ENCODE measurements around the gene KIF2C. TPM values are rescaled to one million over a fixed set of nuclear protein-coding genes. Genes with fewer than 3 reads are reported as not detected.
A peak's percentile ranks its signal among the peaks of the same experiment; 100 is the strongest.
"Not testable (repeated sequence)": the region's sequence is repeated elsewhere in the genome, so short reads cannot be mapped to it uniquely, and the experiment has no call there.

Gene KIF2C
- total and polyA plus RNA-seq, 4 donors, result 7.9 to 13.5 (median 11.5) TPM

DNA sequence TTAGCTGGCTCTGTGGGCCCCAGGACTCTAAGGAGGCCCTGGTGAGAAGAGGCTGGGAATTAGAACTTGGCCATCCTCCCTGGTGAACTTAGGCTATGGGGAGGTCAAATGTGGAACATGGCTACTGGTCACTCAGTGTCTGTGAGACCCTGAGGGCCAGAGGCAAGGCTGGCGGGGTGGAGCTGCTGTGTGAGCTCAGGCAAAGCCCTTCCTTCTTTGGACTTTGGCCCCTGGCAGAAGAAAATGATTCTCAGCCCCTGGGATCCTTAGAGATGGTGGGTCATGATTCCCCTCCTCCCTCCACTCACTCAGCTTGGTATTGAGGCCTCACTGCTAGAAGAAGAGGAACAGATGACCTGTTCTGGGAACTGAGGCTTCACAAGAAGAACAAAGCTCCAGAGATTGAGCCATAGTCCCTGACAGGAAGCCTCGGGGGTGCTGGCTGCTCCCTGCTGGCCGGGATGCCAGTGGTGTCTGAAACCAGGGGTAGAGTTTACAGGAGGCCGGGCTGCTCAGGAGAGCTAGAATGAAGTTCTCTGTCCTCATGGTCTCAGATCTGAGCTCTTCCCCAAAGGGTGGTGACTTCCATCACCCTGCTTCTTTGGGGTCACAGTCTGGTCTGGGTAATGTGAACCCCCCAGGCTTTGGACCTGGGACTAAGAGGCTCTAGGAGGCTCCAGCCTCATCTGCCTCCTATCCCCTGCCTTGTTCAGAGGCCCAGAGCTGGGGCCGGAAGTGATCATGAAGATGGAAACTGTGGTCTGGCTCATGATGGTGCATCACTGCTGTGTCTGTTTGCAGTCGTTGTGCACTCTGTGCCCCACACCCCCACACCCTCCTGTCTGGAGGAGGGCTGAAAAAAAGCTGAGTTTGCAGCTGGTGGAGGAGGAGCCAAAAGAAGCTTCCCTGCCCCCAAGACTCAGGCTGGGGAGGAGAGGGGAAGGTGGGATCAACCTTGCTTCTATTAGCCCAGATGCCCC is 69.6 kb downstream of the KIF2C start:
- peaks cover 75% of the 10 kb centered on the region for H3K4me1 ChIP-seq (ENCODE audit: control insufficient read depth, insufficient read depth, low read length)
- peaks cover 35% of the 10 kb centered on the region for H3K36me3 ChIP-seq (ENCODE audit: control insufficient read depth, insufficient read depth, low read length)
- no peak for DNase-seq (ENCODE audit: low read depth in 4 of 6, low spot score in 6 of 6)
- H3K27ac ChIP-seq (ENCODE audit: low read depth, low read length), result peak overlapping the region; percentile 99
- 49% methylated on average over 4 of the region's 6 CpGs for WGBS (ENCODE audit: insufficient coverage)
- H3K9me3 ChIP-seq (ENCODE audit: control insufficient read depth, insufficient read depth, low read length), result no peaks in the 10 kb centered on the region
- peak overlapping the region; percentile 31 for H3K4me3 ChIP-seq (ENCODE audit: low read depth, low read length)
- no peaks in the 10 kb centered on the region for H3K27me3 ChIP-seq (ENCODE audit: control insufficient read depth, insufficient read depth, low read length)

- Histone ChIP-seq H3K36me3 (ENCODE audit: control insufficient read depth, insufficient read depth, low read length) (peaks cover 25% of the 10 kb centered on the region), H3K27me3 (ENCODE audit: control insufficient read depth, insufficient read depth, low read length) (no peaks in the 10 kb centered on the region), H3K4me3 (ENCODE audit: low read depth, low read length) (no peak overlapping the region), H3K9me3 (ENCODE audit: control insufficient read depth, insufficient read depth, low read length) (no peaks in the 10 kb centered on the region), H3K4me1 (ENCODE audit: control insufficient read depth, insufficient read depth, low read length) (peaks cover 80% of the 10 kb centered on the region), H3K27ac (ENCODE audit: low read depth, low read length) (peak overlapping the region; percentile 99)
- peak in 2 of 6 donors; percentile 46 to 63 for DNase-seq (ENCODE audit: low read depth in 4 of 6, low spot score in 6 of 6)
- WGBS (ENCODE audit: insufficient coverage), result 32% methylated on average over 7 of the region's 12 CpGs
These were observed 70.6 kb downstream of the KIF2C start for GRCh38 chr1:44810101-44810761.

DNA sequence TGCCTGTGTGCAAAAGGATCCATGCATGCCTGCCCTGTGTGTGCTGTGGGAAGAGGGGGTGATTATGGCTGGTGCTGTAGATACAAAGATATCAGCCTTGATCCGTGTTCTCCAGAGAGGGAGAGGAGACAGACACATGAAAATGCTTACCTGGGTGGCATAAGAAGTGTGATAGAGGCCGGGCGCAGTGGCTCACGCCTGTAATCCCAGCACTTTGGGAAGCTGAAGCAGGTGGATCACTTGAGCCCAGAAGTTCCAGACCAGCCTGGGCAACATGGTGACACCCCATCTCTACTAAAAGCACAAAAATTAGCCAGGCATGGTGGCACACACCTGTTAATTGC is 71.1 kb downstream of the KIF2C start:
- not testable (repeated sequence) for H3K4me3 ChIP-seq (ENCODE audit: low read depth, low read length); H3K9me3 ChIP-seq (ENCODE audit: control insufficient read depth, insufficient read depth, low read length); DNase-seq (ENCODE audit: low read depth in 4 of 6, low spot score in 6 of 6); H3K27me3 ChIP-seq (ENCODE audit: control insufficient read depth, insufficient read depth, low read length)
- Histone ChIP-seq H3K27ac (ENCODE audit: low read depth, low read length) (peak overlapping the region; percentile 99), H3K36me3 (ENCODE audit: control insufficient read depth, insufficient read depth, low read length) (peaks cover 20% of the 10 kb centered on the region), H3K4me1 (ENCODE audit: control insufficient read depth, insufficient read depth, low read length) (peaks cover 80% of the 10 kb centered on the region)
- 86% methylated on average over 3 of the region's 4 CpGs for whole genome bisulfite sequencing (ENCODE audit: insufficient coverage)

DNA sequence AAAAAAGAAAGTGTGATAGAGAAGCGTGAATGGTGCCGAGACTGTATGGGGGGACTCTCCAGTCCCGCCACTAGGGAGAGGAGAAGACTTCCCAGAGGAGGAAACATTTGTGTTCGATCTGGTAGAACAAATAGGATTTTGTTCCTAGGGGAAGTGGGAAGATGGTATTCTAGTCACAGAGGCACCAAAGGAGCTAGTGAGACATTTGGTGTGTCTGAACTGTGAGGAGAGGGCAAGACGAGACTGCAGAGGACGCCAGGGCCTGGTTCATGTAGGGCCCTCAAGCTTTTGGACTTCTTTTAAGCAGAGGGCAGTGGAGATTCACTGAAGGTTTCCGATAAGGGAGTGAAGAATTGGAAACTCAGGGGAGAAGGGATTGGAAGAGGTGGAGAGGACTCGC is 71.6 kb downstream of the KIF2C start:
- no peak overlapping the region for H3K4me3 ChIP-seq (ENCODE audit: low read depth, low read length)
- H3K4me1 ChIP-seq (ENCODE audit: control insufficient read depth, insufficient read depth, low read length), result peaks cover 80% of the 10 kb centered on the region
- no peak overlapping the region for H3K27ac ChIP-seq (ENCODE audit: low read depth, low read length)
- H3K36me3 ChIP-seq (ENCODE audit: control insufficient read depth, insufficient read depth, low read length), result peaks cover 14% of the 10 kb centered on the region
- H3K9me3 ChIP-seq (ENCODE audit: control insufficient read depth, insufficient read depth, low read length), result no peaks in the 10 kb centered on the region
- DNase-seq (ENCODE audit: low read depth in 4 of 6, low spot score in 6 of 6), result no peak
- WGBS (ENCODE audit: insufficient coverage), result 62% methylated on average over 8 of the region's 8 CpGs
- H3K27me3 ChIP-seq (ENCODE audit: control insufficient read depth, insufficient read depth, low read length), result no peaks in the 10 kb centered on the region

DNA sequence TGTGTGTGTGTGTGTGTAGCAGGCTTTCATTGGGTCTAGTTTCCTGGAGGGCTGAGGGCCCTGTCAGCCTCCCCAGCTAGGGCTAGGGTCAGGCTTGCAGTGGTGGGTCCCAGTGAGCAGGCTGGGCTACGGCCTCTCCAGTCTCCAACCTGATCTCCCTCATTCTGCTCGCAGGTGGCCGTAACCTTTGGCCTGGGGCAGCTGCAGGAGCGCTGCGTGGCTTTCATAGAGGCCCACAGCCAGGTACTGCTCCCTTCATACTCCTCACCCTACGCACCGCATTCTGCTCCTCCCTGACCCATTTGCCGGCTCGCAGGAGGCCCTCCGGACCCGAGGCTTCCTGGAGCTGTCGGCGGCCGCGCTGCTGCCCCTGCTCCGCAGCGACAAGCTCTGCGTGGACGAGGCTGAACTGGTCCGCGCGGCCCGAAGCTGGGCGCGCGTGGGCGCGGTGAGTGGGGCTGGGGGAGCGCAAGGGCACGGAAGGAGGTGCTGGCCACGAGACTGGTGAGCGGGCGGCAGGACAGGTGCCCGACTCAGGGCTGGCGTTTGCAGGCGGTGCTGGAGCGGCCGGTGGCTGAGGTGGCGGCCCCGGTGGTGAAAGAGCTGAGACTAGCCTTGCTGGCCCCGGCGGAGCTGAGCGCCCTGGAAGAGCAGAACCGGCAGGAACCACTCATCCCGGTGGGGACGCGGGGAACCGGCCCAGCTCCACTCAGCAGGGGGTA is 73.3 kb downstream of the KIF2C start:
- peak in 1 of 6 donors; percentile 25 for DNase-seq (ENCODE audit: low read depth in 4 of 6, low spot score in 6 of 6)
- Histone ChIP-seq H3K4me3 (ENCODE audit: low read depth, low read length) (peak overlapping the region; percentile 71), H3K4me1 (ENCODE audit: control insufficient read depth, insufficient read depth, low read length) (peaks cover 63% of the 10 kb centered on the region), H3K36me3 (ENCODE audit: control insufficient read depth, insufficient read depth, low read length) (peaks cover 3% of the 10 kb centered on the region), H3K27me3 (ENCODE audit: control insufficient read depth, insufficient read depth, low read length) (no peaks in the 10 kb centered on the region), H3K27ac (ENCODE audit: low read depth, low read length) (peak overlapping the region; percentile 85), H3K9me3 (ENCODE audit: control insufficient read depth, insufficient read depth, low read length) (no peaks in the 10 kb centered on the region)
- 14% methylated on average over 48 of the region's 48 CpGs for WGBS (ENCODE audit: insufficient coverage)

DNA sequence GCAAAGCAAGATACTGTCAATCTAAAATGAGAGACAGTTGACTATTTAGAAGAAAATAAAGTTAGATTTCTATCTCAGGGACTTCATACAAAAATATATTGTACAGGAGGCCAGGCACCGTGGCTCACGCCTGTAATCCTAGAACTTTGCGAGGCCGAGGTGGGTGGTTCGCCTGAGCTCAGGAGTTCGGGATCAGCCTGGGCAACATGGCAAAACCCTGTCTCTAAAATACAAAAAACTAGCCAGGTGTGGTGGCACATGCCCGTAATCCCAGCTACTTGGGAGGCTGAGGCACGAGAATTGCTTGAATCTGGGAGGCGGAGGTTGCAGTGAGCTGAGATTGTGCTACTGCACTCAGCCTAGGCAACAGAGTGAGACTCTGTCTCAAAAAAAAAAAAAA is 76.3 kb downstream of the KIF2C start:
- not testable (repeated sequence) for H3K9me3 ChIP-seq (ENCODE audit: control insufficient read depth, insufficient read depth, low read length); DNase-seq (ENCODE audit: low read depth in 4 of 6, low spot score in 6 of 6); H3K27me3 ChIP-seq (ENCODE audit: control insufficient read depth, insufficient read depth, low read length); H3K4me3 ChIP-seq (ENCODE audit: low read depth, low read length); H3K36me3 ChIP-seq (ENCODE audit: control insufficient read depth, insufficient read depth, low read length); H3K27ac ChIP-seq (ENCODE audit: low read depth, low read length)
- peaks cover 43% of the 10 kb centered on the region for H3K4me1 ChIP-seq (ENCODE audit: control insufficient read depth, insufficient read depth, low read length)
- 97% methylated on average over 7 of the region's 9 CpGs for WGBS (ENCODE audit: insufficient coverage)

- 94% methylated on average over 1 of the region's 2 CpGs for WGBS (ENCODE audit: insufficient coverage)
- Histone ChIP-seq H3K4me3 (ENCODE audit: low read depth, low read length) (no peak overlapping the region), H3K4me1 (ENCODE audit: control insufficient read depth, insufficient read depth, low read length) (peaks cover 32% of the 10 kb centered on the region), H3K36me3 (ENCODE audit: control insufficient read depth, insufficient read depth, low read length) (peaks cover 12% of the 10 kb centered on the region), H3K27me3 (ENCODE audit: control insufficient read depth, insufficient read depth, low read length) (peaks cover 3% of the 10 kb centered on the region), H3K27ac (ENCODE audit: low read depth, low read length) (no peak overlapping the region), H3K9me3 (ENCODE audit: control insufficient read depth, insufficient read depth, low read length) (no peaks in the 10 kb centered on the region)
- DNase-seq (ENCODE audit: low read depth in 4 of 6, low spot score in 6 of 6), result no peak
These were observed 77.7 kb downstream of the KIF2C start for GRCh38 chr1:44817307-44817706.

Small RNAs within 50 kb of the gene (small RNA-seq; reads per million reads assigned to genes)
- 45.4 reads per million, percentile 97 among the genes with 10 or more reads in this experiment for gene RNU5D-1 (ENCODE audit: low replicate concordance)
- 9.7 reads per million, percentile 96 among the genes with 10 or more reads in this experiment for gene RNU5F-1 (ENCODE audit: low replicate concordance)
- gene SNORD38A (ENCODE audit: low replicate concordance), result 116 reads per million, percentile 98 among the genes with 10 or more reads in this experiment
- gene SNORD38B (ENCODE audit: low replicate concordance), result not detected
- 2,093 reads per million, percentile 100 among the genes with 10 or more reads in this experiment for gene SNORD46 (ENCODE audit: low replicate concordance)
- not detected for gene SNORD55 (ENCODE audit: low replicate concordance)

Other genes starting within 250 kb of the KIF2C start
- gene TMEM53, start 65.4 kb upstream of the KIF2C start, total RNA-seq, result 1 to 10 TPM; 3.0 to 9.6 TPM
- 10 to 100 TPM; 14.2 to 14.8 TPM for gene TMEM53, start 65.4 kb upstream of the KIF2C start, polyA plus RNA-seq (ENCODE audit: insufficient read length in 2 of 2)
- 10 to 100 TPM in 1 of 2 donors, 1 to 10 TPM in 1; 6.3 to 11.1 TPM for gene ARMH1, start 65.1 kb upstream of the KIF2C start, total RNA-seq
- 10 to 100 TPM; 10.8 to 15.5 TPM for gene ARMH1, start 65.1 kb upstream of the KIF2C start, polyA plus RNA-seq (ENCODE audit: insufficient read length in 2 of 2)
- gene RNU5D-1, start 8.7 kb upstream of the KIF2C start, total RNA-seq, result not detected
- gene RNU5D-1, start 8.7 kb upstream of the KIF2C start, polyA plus RNA-seq (ENCODE audit: insufficient read length in 2 of 2), result not detected
- 1,000 to 10,000 TPM in 1 of 2 donors, 100 to 1,000 TPM in 1; 744 to 2,624 TPM for gene RPS8, start 35.7 kb downstream of the KIF2C start, total RNA-seq
- 1,000 to 10,000 TPM; 1,330 to 1,338 TPM for gene RPS8, start 35.7 kb downstream of the KIF2C start, polyA plus RNA-seq (ENCODE audit: insufficient read length in 2 of 2)
- gene BEST4, start 48.3 kb downstream of the KIF2C start, total RNA-seq, result 1 to 10 TPM in 1 of 2 donors, under 1 TPM in 1; 0.40 to 1.3 TPM
- gene BEST4, start 48.3 kb downstream of the KIF2C start, polyA plus RNA-seq (ENCODE audit: insufficient read length in 2 of 2), result 1 to 10 TPM; 2.8 to 4.0 TPM
- 1 to 10 TPM; 8.9 TPM for gene PLK3, start 60.5 kb downstream of the KIF2C start, total RNA-seq
- 10 to 100 TPM; 18.5 to 21.4 TPM for gene PLK3, start 60.5 kb downstream of the KIF2C start, polyA plus RNA-seq (ENCODE audit: insufficient read length in 2 of 2)
- gene DYNLT4, start 67.5 kb downstream of the KIF2C start, total RNA-seq, result 1 to 10 TPM in 1 of 2 donors, not detected in 1; 4.0 TPM
- gene DYNLT4, start 67.5 kb downstream of the KIF2C start, polyA plus RNA-seq (ENCODE audit: insufficient read length in 2 of 2), result 1 to 10 TPM in 1 of 2 donors, under 1 TPM in 1; 0.95 to 1.5 TPM
- gene BTBD19, start 68.7 kb downstream of the KIF2C start, total RNA-seq, result 1 to 10 TPM; 3.2 to 6.8 TPM
- gene BTBD19, start 68.7 kb downstream of the KIF2C start, polyA plus RNA-seq (ENCODE audit: insufficient read length in 2 of 2), result 10 to 100 TPM in 1 of 2 donors, 1 to 10 TPM in 1; 5.5 to 10.5 TPM
- 1 to 10 TPM; 1.5 to 2.0 TPM for gene PTCH2, start 103.4 kb downstream of the KIF2C start, total RNA-seq
- 10 to 100 TPM; 15.6 to 21.6 TPM for gene PTCH2, start 103.4 kb downstream of the KIF2C start, polyA plus RNA-seq (ENCODE audit: insufficient read length in 2 of 2)
- gene EIF2B3, start 246.8 kb downstream of the KIF2C start, total RNA-seq, result 10 to 100 TPM; 30.3 to 33.5 TPM
- 10 to 100 TPM; 32.6 to 34.5 TPM for gene EIF2B3, start 246.8 kb downstream of the KIF2C start, polyA plus RNA-seq (ENCODE audit: insufficient read length in 2 of 2)